HEK293 (cell line): ENCODE measurements around the gene CNIH3.

ENCODE experiments used
- CTCF ChIA-PET: fragments of 350-600 bp; formaldehyde crosslinking; extraction: SDS; loops from one replicate; lab custom pipeline; 2021; ENCODE audit warnings: antibody characterized with exemption; lab: Yijun Ruan, JAX
- POLR2A ChIA-PET: fragments of 300-600 bp; formaldehyde crosslinking; extraction: SDS; loops from one replicate; lab custom pipeline; 2020; ENCODE audit warnings: antibody characterized with exemption, inconsistent platforms; lab: Yijun Ruan, JAX
- H3K27ac ChIP-seq: fragments of 200-500 bp; sonication (Bioruptor generic); 2 replicates; pipeline ENCODE4 v1.5.1; 2014; ENCODE audit warnings: low read depth, low read length, control low read depth, inconsistent platforms; ENCODE audit errors: extremely low read depth
- H3K36me3 ChIP-seq, 2 experiments: fragments of 200-500 bp in 1 of 2; sonication (Bioruptor generic) in 1 of 2; 1 replicate in 1 of 2; 2 replicates in 1 of 2; pipeline ENCODE4 v1.5.1; 2014 to 2017; ENCODE audit warnings: inconsistent platforms in 2 of 2, low read length in 2 of 2; ENCODE audit not compliant: control insufficient read depth in 2 of 2, insufficient read depth in 1 of 2
- H3K4me1 ChIP-seq: fragments of 200-500 bp; sonication (Bioruptor generic); 2 replicates; pipeline ENCODE4 v1.5.1; 2014; ENCODE audit warnings: mild to moderate bottlenecking, low read length, inconsistent platforms; ENCODE audit not compliant: control insufficient read depth, insufficient read depth
- H3K4me3 ChIP-seq: 2 replicates; pipeline ENCODE4 v1.5.1; 2011; ENCODE audit warnings: low read depth, mild to moderate bottlenecking, control low read depth, low read length, moderate library complexity
- H3K9me3 ChIP-seq: fragments of 200-500 bp; sonication (Bioruptor generic); 2 replicates; pipeline ENCODE4 v1.5.1; 2014; ENCODE audit warnings: low read depth, low read length, inconsistent platforms; ENCODE audit not compliant: control insufficient read depth, insufficient read depth
- EGR2 ChIP-seq: fragments of 450-650 bp; formaldehyde crosslinking; IDR thresholded peaks from 2 replicates; pipeline ENCODE4 v1.5.1; 2016; ENCODE audit warnings: low read depth, missing biosample characterization, missing genetic modification characterization
- GLI4 ChIP-seq: fragments of 450-650 bp; formaldehyde crosslinking; IDR thresholded peaks from 2 replicates; pipeline ENCODE4 v1.5.1; 2016; ENCODE audit warnings: missing biosample characterization, missing genetic modification characterization
- HOXD13 ChIP-seq: sonication (generic); formaldehyde crosslinking; IDR thresholded peaks from 2 replicates; pipeline ENCODE4 v1.8.0; 2022; ENCODE audit warnings: missing genetic modification reagents, borderline replicate concordance
- IKZF3 ChIP-seq: fragments of 450-650 bp; IDR thresholded peaks from 2 replicates; pipeline ENCODE4 v1.5.0; 2018; ENCODE audit warnings: missing biosample characterization, mild to moderate bottlenecking, missing genetic modification characterization, moderate library complexity
- REPIN1 ChIP-seq: fragments of 450-650 bp; formaldehyde crosslinking; IDR thresholded peaks from 2 replicates; pipeline ENCODE4 v1.5.1; 2017; ENCODE audit warnings: missing biosample characterization, missing genetic modification characterization, low read depth
- ZBTB17 ChIP-seq: fragments of 450-650 bp; formaldehyde crosslinking; IDR thresholded peaks from 2 replicates; pipeline ENCODE4 v1.5.1; 2016; ENCODE audit warnings: missing biosample characterization, missing genetic modification characterization
- ZFHX2 ChIP-seq: fragments of 450-650 bp; formaldehyde crosslinking; conservative IDR thresholded peaks from 2 replicates; pipeline ENCODE4 v1.5.1; 2016; ENCODE audit warnings: missing biosample characterization, missing genetic modification characterization
- ZNF114 ChIP-seq: fragments of 450-650 bp; formaldehyde crosslinking; IDR thresholded peaks from 2 replicates; pipeline ENCODE4 v1.5.0; 2017; ENCODE audit warnings: missing biosample characterization, missing genetic modification characterization
- ZNF138 ChIP-seq: fragments of 450-650 bp; formaldehyde crosslinking; IDR thresholded peaks from 2 replicates; pipeline ENCODE4 v1.5.1; 2016; ENCODE audit warnings: missing biosample characterization, missing genetic modification characterization, borderline replicate concordance
- ZNF202 ChIP-seq: fragments of 450-650 bp; formaldehyde crosslinking; IDR thresholded peaks from 2 replicates; pipeline ENCODE4 v1.5.1; 2016; ENCODE audit warnings: missing biosample characterization, missing genetic modification characterization, borderline replicate concordance
- ZNF211 ChIP-seq: fragments of 450-650 bp; formaldehyde crosslinking; IDR thresholded peaks from 2 replicates; pipeline ENCODE4 v1.5.1; 2016; ENCODE audit warnings: low read depth, missing biosample characterization, missing genetic modification characterization
- ZNF221 ChIP-seq: fragments of 450-650 bp; formaldehyde crosslinking; IDR thresholded peaks from 2 replicates; pipeline ENCODE4 v1.5.1; 2017; ENCODE audit warnings: missing biosample characterization, missing genetic modification characterization, borderline replicate concordance
- ZNF37A ChIP-seq: fragments of 450-650 bp; IDR thresholded peaks from 2 replicates; pipeline ENCODE4 v1.5.1; 2018; ENCODE audit warnings: missing biosample characterization, missing genetic modification characterization
- ZNF521 ChIP-seq: fragments of 450-650 bp; formaldehyde crosslinking; IDR thresholded peaks from 2 replicates; pipeline ENCODE4 v1.5.1; 2017; ENCODE audit warnings: missing biosample characterization, mild to moderate bottlenecking, missing genetic modification characterization
- ZNF558 ChIP-seq: fragments of 450-650 bp; formaldehyde crosslinking; IDR thresholded peaks from 2 replicates; pipeline ENCODE4 v1.5.1; 2016; ENCODE audit warnings: missing biosample characterization, missing genetic modification characterization
- ZNF747 ChIP-seq: fragments of 450-650 bp; formaldehyde crosslinking; IDR thresholded peaks from 2 replicates; pipeline ENCODE4 v1.5.1; 2016; ENCODE audit warnings: missing biosample characterization, missing genetic modification characterization
- ZNF777 ChIP-seq: fragments of 450-650 bp; formaldehyde crosslinking; IDR thresholded peaks from 2 replicates; pipeline ENCODE4 v1.5.1; 2017; ENCODE audit warnings: missing biosample characterization, missing genetic modification characterization, borderline replicate concordance
- TF ChIP-seq, protein P1 (sequence below): fragments of 450-650 bp; formaldehyde crosslinking; IDR thresholded peaks from 2 replicates; pipeline ENCODE4 v1.5.1; 2017; ENCODE audit warnings: missing biosample characterization, missing genetic modification characterization
- TF ChIP-seq, protein P2 (sequence below): IDR thresholded peaks from 2 replicates; pipeline ENCODE4 v1.6.1; 2011; ENCODE audit warnings: mild to moderate bottlenecking, low read depth, low read length, borderline replicate concordance
- TF ChIP-seq, protein P3 (sequence below): fragments of 450-650 bp; formaldehyde crosslinking; IDR thresholded peaks from 2 replicates; pipeline ENCODE4 v1.5.1; 2016; ENCODE audit warnings: missing biosample characterization, missing genetic modification characterization
- TF ChIP-seq, protein P4 (sequence below): fragments of 450-650 bp; formaldehyde crosslinking; conservative IDR thresholded peaks from 2 replicates; pipeline ENCODE4 v1.5.1; 2016; ENCODE audit warnings: low read depth, missing biosample characterization, missing genetic modification characterization

Gene CNIH3

GRCh38 chr1:224690576-224690975 is 74.5 kb downstream of the CNIH3 start:
- Histone ChIP-seq H3K4me1 (no peaks in the 10 kb centered on the region), H3K4me3 (no peak overlapping the region), H3K36me3 (no peaks in the 10 kb centered on the region), H3K27ac (no peak overlapping the region), H3K9me3 (no peaks in the 10 kb centered on the region)
- ChIA-PET CTCF (interaction anchor here (0.7 to 3.5 kb wide), 2 partner anchors 11 to 161 kb away, joined by 3 to 17 read pairs; no protein-coding TSS in a partner anchor), POLR2A (no interaction called here)
- TF ChIP-seq ZNF114 (tag by site-specific recombination) (no peak), HOXD13 (CRISPR knock-in tag) (no peak), ZFHX2 (tag by site-specific recombination) (peak; percentile 79), ZNF221 (tag by site-specific recombination) (no peak), EGR2 (tag by site-specific recombination) (peak; percentile 81)
- TF ChIP-seq, protein P1, sequence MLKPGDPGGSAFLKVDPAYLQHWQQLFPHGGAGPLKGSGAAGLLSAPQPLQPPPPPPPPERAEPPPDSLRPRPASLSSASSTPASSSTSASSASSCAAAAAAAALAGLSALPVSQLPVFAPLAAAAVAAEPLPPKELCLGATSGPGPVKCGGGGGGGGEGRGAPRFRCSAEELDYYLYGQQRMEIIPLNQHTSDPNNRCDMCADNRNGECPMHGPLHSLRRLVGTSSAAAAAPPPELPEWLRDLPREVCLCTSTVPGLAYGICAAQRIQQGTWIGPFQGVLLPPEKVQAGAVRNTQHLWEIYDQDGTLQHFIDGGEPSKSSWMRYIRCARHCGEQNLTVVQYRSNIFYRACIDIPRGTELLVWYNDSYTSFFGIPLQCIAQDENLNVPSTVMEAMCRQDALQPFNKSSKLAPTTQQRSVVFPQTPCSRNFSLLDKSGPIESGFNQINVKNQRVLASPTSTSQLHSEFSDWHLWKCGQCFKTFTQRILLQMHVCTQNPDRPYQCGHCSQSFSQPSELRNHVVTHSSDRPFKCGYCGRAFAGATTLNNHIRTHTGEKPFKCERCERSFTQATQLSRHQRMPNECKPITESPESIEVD = no peak

- TF ChIP-seq ZNF747 (tag by site-specific recombination) (no peak), ZNF202 (tag by site-specific recombination) (no peak), ZNF521 (tag by site-specific recombination) (no peak), GLI4 (tag by site-specific recombination) (no peak), ZNF37A (tag by site-specific recombination) (no peak), ZNF777 (no peak), ZNF211 (tag by site-specific recombination) (no peak), ZBTB17 (no peak), REPIN1 (tag by site-specific recombination) (no peak), IKZF3 (tag by site-specific recombination) (no peak), ZNF558 (tag by site-specific recombination) (no peak), ZNF138 (tag by site-specific recombination) (no peak)
- TF ChIP-seq, protein P2, sequence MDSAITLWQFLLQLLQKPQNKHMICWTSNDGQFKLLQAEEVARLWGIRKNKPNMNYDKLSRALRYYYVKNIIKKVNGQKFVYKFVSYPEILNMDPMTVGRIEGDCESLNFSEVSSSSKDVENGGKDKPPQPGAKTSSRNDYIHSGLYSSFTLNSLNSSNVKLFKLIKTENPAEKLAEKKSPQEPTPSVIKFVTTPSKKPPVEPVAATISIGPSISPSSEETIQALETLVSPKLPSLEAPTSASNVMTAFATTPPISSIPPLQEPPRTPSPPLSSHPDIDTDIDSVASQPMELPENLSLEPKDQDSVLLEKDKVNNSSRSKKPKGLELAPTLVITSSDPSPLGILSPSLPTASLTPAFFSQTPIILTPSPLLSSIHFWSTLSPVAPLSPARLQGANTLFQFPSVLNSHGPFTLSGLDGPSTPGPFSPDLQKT = no peak
- TF ChIP-seq, protein P3, sequence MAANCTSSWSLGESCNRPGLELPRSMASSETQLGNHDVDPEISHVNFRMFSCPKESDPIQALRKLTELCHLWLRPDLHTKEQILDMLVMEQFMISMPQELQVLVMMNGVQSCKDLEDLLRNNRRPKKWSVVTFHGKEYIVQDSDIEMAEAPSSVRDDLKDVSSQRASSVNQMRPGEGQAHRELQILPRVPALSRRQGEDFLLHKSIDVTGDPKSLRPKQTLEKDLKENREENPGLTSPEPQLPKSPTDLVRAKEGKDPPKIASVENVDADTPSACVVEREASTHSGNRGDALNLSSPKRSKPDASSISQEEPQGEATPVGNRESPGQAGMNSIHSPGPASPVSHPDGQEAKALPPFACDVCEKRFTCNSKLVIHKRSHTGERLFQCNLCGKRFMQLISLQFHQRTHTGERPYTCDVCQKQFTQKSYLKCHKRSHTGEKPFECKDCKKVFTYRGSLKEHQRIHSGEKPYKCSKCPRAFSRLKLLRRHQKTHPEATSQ (tag by site-specific recombination) = no peak
- TF ChIP-seq, protein P4, sequence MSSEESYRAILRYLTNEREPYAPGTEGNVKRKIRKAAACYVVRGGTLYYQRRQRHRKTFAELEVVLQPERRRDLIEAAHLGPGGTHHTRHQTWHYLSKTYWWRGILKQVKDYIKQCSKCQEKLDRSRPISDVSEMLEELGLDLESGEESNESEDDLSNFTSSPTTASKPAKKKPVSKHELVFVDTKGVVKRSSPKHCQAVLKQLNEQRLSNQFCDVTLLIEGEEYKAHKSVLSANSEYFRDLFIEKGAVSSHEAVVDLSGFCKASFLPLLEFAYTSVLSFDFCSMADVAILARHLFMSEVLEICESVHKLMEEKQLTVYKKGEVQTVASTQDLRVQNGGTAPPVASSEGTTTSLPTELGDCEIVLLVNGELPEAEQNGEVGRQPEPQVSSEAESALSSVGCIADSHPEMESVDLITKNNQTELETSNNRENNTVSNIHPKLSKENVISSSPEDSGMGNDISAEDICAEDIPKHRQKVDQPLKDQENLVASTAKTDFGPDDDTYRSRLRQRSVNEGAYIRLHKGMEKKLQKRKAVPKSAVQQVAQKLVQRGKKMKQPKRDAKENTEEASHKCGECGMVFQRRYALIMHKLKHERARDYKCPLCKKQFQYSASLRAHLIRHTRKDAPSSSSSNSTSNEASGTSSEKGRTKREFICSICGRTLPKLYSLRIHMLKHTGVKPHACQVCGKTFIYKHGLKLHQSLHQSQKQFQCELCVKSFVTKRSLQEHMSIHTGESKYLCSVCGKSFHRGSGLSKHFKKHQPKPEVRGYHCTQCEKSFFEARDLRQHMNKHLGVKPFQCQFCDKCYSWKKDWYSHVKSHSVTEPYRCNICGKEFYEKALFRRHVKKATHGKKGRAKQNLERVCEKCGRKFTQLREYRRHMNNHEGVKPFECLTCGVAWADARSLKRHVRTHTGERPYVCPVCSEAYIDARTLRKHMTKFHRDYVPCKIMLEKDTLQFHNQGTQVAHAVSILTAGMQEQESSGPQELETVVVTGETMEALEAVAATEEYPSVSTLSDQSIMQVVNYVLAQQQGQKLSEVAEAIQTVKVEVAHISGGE (tag by site-specific recombination) = no peak
- CTCF ChIA-PET = interaction anchor here (0.7 to 3.5 kb wide), 4 partner anchors 10 to 160 kb away, joined by 3 to 17 read pairs (median 7); no protein-coding TSS in a partner anchor
Measured at GRCh38 chr1:224691148-224691925, 75.2 kb downstream of the CNIH3 start.

More at GRCh38 chr1:224691148-224691925, 75.2 kb downstream of the CNIH3 start:
- H3K4me1 ChIP-seq = no peaks in the 10 kb centered on the region
- H3K27ac ChIP-seq = no peak overlapping the region
- no peaks in the 10 kb centered on the region for H3K9me3 ChIP-seq
- no peaks in the 10 kb centered on the region for H3K36me3 ChIP-seq
- H3K4me3 ChIP-seq = no peak overlapping the region
- POLR2A ChIA-PET = interaction anchor here (0.6 kb wide), 1 partner anchor 284 kb away, joined by 3 read pairs; no protein-coding TSS in a partner anchor
